GM21447 (cell line): ENCODE data around the gene CACNB4.
"Not testable (repeated sequence)": the region's sequence is repeated elsewhere in the genome, so short reads cannot be mapped to it uniquely, and the experiment has no call there.

Experiments used
- ATAC-seq: cut with Tn5 transposase; IDR thresholded peaks from one replicate; pipeline ENCODE4 v1.9.1; 2021; ENCODE audit not compliant: unreplicated experiment

Gene CACNB4

DNA sequence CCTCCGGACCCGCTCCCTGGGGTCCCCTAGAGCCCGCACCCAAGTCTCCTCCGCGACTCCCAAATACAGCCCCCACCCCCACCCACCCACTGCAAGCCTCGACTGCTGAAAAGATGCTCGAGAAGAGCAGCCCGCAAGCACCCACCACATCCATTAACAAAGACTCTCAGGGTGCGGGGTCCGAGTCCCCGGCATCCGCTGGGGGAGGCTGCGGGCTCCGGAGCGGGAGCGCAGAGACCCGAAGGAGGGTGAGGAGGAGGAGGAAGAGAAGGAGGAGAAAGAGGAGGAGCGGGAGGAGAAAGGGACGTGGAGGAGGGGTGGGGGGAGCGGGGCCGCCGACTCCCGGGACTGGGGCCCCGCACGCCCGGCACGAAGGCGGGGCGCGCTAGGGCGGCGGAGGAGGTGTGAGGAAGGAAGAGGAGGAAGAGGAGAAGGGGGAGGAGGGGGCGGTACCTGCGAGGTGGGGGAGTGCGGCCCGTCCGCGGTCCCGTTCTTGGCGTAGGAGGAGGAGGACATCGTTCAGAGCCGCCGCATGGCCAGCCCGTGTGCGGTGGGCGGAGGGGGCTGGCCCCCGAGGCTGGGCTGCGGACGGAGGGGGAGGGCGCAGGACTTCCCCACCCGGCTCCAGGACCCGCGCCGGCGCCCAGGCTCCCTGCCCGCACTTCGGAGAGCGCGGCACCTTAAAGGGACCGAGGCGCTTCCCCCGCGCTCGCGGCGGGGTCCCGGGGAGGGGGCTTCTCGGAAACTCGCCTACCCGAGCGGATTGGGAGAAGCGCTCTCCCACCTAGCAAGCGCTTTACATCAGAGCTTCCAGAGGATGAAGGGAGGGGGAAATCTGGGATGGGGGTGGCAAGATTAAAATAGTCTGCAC is at the start of gene CACNB4:
Gene CACNB4, minus strand, starts transcription at position 549 of the 871 bp plus-strand sequence.
- peak; percentile 45 for ATAC-seq

DNA sequence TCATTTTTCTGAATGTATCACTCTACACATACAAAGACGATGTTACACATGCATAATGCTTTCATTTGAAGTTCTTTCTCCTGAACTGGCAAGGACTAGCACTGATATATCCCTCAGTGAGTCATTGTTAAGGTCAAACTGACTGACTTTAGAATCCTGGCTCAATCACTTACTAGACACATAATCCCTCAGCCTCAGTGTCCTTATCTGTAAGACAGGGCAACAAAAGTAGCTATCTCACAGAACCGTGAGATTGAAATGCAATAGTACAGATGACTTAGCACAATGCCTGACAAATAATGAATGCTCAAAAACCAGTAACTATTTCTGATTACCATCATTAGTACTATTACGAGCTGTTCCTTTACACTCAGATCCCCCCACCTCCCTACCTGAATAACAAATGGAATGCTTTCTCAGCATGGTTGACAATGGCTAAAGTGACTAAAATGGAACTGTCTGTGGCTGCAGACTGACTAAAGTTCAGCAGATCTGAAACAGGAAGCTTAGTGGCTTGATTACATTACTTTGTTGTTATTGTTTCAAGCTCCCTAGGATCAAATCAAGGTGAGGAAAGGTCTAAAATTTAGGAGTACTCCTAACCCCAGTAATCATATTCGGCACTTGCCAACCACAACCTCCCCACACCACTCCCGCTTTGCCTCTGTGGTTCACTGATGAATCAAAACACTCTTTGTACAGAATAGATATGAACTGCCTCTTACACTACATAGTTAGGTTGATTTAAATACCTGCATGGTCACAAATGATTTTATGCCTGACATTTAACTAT is 35.8 kb upstream of the CACNB4 start:
- ATAC-seq, result peak; percentile 84

DNA sequence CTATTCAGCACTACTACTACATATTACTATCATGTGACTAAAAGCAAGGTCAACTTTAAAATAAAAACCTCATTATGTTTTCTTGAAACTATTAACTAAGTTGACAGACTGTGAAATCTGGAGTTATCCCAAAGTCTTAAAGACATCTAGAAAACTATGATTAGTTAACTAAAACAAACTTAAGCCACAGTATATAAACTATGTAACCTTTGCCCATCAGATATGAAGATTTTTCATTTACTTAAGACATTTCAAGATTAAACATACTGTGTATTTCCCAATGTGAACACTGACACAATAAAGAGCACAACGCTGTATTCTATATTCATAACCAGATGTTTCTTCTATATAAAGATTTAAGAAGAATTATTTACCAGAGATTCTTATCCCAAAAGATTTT is 33.5 kb upstream of the CACNB4 start:
- no peak for ATAC-seq

DNA sequence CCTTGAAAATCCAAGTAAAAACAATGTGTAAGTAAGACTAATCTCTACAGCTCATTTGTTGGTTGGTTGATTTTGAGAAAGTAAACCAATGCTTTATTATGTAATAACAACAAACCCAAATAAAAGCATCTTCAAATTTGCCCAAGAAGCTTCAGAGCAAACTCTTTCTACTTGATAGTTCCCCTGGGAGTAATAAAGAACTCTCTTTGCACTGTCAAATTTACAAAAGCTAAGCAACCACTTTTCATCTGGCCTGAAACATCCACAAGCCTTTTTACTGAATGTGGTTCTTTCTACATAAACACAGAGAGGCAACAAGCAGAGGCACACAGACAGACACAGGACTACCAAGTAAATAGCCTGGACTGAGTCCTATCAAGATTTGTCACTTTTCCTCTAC is 28.8 kb upstream of the CACNB4 start:
- no peak for ATAC-seq

DNA sequence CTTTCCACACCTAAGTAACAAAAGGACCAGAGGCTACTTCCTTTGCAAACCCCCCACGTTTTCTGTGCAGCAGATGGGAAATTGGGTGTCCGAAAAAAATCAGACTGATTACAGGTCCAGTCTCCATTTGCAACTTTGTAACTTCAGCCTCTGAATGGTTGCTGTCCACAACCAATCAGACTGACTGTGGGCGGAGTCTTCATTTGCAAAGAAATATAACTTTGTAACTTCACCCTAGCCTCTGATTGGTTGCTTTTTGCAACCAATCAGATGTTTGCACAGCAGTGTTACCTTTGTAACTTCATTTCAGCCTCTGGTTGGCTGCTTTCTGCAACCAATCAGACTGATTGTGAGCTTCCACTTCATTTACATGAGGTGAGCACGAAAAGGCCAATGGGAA is 27.8 kb upstream of the CACNB4 start:
- ATAC-seq, result no peak

DNA sequence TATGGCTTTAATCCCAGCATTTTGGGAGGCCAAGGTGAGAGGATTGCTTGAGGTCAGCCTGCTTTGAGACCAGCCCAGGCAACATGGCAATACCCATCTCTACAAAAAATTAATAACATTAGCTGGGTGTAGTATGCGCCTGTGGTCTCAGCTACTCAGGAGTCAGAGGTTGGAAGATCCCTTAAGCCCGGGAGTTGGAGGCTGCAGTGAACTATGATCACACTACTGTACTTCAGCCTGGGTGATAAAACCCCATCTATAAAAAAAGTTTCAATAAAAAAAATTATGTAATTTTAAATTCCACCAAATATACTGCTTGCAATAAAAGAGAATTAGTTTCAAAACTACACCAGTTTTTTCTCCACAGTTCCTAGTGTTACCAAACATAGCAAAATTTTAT is 23.3 kb upstream of the CACNB4 start:
- no peak for ATAC-seq

DNA sequence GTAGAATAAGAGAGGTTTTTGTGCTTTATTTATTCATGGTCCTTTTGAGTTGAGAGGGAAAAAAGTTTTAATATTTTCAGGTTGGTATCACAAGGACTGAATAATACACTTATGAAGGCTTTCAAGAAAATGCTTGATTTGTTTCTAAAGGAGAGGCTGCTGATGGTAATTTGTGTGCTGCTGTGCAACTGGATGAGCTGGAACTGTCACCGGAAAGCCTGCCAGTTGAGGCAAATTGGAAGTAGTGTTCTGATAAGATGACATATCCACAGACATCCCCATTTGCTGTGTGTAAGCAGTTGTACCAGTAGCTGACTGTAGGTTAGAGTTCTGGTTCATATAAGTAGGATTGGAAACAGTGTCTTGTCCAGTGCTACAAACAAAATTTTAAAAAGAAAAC is 21.6 kb upstream of the CACNB4 start:
- no peak for ATAC-seq

DNA sequence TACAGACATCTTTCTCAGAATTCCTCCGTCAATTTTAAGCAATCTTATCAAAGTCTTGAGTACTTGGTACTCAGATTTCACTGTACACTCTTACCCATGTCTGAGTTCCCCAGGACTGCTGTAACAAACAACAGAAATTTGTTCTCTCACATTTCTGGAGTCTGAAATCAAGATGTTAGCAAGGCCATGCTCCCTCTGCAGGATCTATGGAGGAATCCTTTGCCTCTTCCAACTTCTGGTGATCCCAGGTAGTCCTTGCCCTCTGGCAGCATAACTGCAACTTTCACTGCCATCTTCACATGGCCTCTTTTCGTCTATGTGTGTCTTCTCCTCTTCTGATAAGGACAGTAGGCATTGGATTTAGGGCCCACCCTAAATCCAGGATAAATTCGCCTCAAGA is 17.1 kb upstream of the CACNB4 start:
- ATAC-seq, result no peak

DNA sequence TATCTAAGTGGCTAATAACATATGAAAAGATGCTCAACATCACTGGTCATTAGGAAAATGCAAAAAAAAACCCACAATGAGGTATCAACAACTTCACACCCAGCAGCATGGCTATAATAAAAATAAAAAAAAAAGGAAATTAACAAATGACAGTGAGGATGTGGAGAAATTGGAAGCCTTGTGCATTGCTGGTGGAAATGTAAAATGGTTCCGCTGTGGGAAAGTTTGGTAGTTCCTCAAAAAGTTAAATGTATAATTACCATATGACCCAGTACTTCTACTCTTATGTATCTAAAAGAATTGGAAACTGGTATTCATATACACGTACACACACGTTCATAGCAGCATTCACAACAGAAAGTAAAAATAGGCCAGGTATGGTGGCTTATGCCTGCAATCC is 15.5 kb upstream of the CACNB4 start:
- no peak for ATAC-seq

DNA sequence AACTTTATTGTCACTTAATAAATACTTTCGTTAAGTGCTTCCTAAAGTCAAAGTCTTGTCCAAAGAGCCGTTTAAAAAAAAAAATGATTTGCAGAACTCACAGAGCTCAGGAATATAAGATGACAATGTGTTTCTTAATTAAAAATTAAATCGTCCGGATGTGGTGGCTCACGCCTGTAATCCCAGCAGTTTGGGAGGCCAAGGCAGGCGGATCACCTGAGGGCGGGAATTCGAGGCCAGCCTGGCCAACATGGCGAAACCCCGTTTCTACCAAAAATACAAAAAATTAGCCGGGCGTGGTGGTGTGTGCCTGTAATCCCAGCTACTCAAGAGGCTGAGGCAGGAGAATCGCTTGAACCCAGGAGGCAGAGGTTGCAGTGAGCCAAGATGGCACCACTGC is 8.3 kb upstream of the CACNB4 start:
- ATAC-seq, result not testable (repeated sequence)

DNA sequence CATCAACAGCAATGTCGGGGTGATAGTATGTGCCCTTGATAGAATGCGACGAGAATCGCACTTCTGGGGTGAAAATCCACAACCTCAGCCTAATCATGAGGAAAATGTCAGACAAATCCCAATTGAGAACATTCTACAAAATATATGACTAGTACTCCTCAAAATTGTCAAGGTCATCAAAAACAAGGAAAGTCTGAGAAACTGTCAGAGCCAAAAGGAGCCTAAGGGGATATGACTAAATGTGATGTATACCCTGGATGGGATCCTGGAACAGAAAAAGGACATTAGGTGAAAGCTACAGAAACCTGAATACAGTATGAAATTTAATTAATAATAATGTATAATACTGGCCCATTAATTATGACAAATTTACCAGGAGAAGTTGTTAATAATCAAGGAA is 7.6 kb upstream of the CACNB4 start:
- no peak for ATAC-seq

DNA sequence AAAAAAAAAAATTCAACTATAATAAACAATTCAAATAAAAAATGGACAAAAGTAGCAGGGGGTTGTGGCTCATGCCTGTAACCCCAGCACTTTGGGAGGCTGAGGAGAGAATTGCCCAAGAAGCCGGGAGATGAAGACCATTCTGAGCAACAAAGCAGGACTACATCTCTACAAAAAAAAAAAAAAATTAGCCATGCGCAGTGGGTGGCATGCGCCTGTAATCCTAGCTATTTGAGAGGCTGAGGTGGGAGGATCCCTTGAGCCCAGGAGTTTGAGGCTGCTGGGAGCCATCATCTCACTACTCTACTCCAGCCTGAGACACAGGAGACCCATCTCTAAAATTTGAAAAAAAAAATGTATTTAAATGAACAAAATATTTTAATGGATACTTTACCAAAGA is 4.4 kb upstream of the CACNB4 start:
- ATAC-seq, result no peak

DNA sequence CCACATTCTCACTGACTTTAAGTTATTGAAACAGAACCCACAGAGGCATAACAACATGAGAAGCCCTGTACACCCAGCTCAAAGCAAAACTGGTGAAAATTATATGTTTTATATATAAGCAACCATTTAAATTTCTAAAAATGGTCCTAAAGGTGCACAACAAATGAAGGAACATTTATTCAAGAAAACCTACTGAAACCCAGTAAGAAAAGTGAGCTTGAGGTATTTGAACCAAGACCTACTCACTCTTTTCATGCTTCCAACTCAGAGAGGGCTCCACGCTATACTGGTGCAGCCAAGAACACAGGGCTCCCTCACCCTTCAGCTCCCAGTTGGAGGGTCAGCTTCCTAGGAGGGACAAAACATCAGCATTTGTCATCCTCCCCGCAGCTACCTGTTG is 2.1 kb upstream of the CACNB4 start:
- ATAC-seq, result no peak

DNA sequence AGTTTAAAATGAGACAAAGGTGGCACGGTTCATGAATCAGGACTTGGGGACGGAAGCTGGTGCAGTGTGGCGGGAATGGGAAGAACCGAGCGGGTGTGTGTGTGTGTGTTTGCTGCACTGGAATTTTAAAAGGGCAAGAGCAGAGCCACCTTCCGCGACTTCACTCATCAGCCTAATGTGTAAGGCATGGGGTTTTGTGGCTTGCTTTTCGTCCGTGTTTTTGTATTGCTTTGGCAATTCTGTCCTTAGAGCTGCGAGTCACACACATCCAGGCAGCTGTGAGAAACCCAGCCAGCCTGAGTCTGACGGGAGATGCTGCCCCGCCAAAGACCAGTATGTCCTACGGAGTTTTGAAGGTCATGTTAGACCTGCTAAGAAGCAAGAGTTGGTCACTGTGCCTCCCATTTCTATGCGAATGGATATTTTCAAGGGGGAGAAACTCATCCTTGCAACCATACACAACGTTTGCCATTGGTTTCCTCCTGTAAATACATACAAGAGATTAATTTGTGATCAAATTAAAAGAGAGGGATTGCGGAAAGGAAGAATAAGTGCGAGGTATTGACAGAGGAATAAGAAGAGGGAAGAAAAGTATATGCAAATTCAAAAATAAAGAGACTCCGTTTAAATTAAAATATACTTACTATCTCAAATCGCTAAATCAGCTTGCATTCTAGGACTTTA is 665 bp upstream of the CACNB4 start:
- peak; percentile 16 for ATAC-seq

DNA sequence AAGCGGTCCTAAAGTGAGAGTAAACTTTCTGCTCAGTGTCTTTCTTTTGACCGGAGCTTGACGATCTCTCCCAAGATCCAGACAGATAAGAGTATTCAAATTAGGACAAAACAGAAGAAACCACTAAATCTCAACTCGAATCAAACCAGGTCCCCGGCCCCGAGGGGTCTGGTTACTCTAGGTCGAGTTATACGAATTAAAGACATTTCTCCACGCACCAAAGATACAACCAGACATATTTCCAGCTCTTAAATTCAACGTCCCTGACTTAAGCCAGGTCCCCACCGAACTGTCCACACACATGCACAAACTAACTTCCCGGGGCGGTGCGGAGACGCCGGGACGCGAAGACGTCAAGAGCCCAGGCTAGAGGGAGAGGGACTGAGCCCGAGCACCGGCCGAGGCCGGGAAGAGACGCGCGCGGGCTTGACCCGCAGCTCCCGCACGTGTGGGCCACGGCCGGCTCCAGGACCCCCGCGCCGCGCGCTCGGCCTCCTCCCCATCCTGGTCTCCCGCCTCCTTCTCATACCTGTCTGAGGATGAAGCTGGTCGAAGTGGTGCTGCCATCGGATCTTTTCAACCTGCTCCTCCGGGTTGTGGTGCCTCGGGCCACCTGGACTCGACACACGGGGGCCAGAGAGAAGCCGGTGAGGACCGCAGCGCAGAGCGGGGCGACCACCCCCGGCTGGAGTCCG is 896 bp downstream of the CACNB4 start:
- peak; percentile 33 for ATAC-seq

DNA sequence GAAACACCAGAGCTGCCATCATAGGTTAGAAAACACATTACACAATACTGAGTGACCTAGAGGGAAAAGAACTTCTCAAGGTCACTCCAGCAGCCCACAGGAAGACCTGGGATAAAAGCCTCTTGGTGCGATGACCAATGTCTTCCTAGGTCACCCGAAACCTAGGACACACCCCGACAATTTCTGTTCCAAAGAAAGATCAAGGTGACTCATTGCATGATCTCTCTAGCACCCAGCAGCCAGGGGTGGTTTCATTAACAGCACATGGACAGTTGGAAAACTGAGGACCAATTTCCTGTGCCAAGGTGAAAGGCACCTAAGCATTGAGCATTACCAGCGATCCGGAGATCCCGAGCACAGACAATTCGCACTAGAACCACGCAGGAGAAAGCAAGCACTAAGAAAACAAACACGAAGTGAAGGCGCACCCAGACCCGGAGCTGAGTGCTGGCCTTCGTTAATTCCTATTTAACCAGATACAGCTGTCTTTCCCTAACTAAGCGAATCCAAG is 1.5 kb downstream of the CACNB4 start:
- peak; percentile 23 for ATAC-seq

DNA sequence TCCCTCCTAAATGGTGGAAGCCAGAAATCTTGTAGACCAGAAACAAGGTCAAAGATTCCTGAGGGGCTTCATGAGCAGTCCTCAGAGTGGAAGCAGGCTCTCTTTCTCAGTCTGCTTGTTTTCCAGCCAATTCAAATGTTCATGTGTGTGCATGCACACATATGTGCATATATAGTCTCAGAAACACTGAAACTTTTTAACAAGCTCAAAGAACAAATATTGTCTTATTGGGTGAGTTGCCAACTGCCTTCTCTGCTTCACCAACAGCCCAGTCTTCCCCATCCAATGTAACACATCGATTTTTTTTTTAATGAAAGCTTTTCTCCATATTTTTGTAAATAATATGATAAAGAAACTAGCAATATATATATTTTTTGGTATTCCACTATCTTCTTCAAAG is 3.7 kb downstream of the CACNB4 start:
- ATAC-seq, result no peak

DNA sequence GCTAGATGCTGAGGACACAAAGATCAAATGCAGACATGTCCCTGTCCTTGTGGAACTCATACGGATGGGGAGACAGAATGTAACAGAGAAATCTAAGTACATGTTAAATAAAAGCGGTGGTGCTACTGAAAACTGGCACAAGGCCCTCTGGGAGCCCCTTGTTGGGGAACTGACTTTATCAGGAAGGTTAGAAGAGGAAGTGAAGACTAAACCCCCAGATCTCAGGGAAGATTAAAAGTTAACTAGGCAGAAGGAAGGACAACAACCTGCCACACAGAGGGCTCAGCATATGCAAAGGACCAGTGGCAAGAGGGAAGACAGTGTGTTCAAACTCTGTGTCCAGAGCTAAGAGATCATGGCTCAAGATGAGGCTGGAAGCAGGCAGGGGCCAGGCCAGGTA is 4.8 kb downstream of the CACNB4 start:
- ATAC-seq, result no peak

DNA sequence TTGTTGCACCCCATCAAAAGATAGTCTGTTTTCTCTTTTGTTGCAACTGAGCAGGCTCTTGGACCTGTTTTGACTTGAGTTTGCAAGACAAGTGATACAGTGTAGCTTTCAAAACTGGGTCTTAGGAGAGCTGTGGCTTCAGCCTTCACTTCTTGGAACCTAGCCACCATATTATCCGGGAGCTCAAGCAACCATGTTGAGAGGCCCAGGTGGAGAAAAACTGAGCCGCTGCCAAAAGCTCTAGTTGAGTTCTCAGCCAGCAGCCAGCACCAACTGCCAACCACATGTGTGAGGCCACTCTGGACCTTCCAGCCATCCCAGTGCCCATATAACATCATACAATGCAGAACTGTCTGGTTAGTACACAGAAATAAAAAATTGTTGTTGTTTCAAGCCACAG is 5.4 kb downstream of the CACNB4 start:
- no peak for ATAC-seq

DNA sequence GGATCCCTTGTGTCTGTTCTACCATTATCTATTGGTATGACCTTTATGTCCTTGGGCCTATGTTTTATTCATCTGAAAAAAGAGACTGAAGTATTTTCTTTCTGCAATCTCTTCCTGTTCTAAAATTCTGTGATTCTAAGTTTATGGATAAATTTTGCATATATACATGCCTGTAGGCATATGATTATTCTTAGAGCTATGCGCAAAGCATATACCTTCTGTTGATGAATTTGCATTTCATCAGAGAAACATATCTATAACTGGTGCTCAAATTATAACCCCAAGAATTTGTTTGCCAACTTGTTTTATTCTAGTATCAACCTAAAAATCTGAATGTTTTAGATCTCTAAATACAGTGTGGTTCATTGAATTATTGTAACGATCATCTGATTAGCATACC is 6.7 kb downstream of the CACNB4 start:
- no peak for ATAC-seq

DNA sequence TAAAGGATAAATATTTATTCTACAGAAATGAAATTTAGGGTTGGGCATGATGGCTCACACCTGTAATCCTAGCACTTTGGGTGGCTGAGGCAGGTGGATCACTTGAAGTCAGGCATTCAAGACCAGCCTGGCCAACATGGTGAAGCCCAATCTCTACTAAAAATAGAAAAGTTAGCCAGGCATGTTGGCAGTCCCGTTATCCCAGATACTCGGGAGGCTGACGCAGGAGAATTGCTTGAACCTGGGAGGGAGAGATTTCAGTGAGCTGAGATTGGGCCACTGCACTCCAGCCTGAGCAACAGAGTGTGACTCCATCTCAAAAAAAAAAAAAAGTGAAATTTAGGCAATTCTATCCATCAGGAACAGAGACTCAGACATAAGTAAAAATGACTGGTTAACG is 8.1 kb downstream of the CACNB4 start:
- not testable (repeated sequence) for ATAC-seq
